BE2C (cell line): Measurements from ENCODE around the gene FAM72D.
"Not testable (repeated sequence)": the region's sequence is repeated elsewhere in the genome, so short reads cannot be mapped to it uniquely, and the experiment has no call there.

ENCODE experiments used
- DNase-seq: peaks from one replicate; pipeline ENCODE4 v3.0.0-alpha.2; 2020
- H3K27me3 ChIP-seq: fragments of 250-450 bp; sonication (Bioruptor Pico); 2 replicates; pipeline ENCODE4 v1.5.1; 2020; ENCODE audit warnings: mild to moderate bottlenecking
- H3K36me3 ChIP-seq: fragments of 250-450 bp; sonication (Bioruptor Pico); 2 replicates; pipeline ENCODE4 v1.5.1; 2020; ENCODE audit warnings: mild to moderate bottlenecking
- H3K4me1 ChIP-seq: fragments of 250-450 bp; sonication (Bioruptor Pico); 2 replicates; pipeline ENCODE4 v1.5.1; 2020
- H3K4me3 ChIP-seq: 2 replicates; pipeline ENCODE4 v1.5.1; 2011; ENCODE audit warnings: low read depth, low read length
- H3K9me3 ChIP-seq: fragments of 250-450 bp; sonication (Bioruptor Pico); 2 replicates; pipeline ENCODE4 v1.5.1; 2020

The FAM72D gene

GRCh38 chr1:145161046-145161752 is 65.4 kb downstream of the FAM72D start:
- not testable (repeated sequence) for H3K4me1 ChIP-seq, DNase-seq

More at GRCh38 chr1:145161046-145161752, 65.4 kb downstream of the FAM72D start:
- H3K4me3 ChIP-seq, H3K36me3 ChIP-seq, H3K9me3 ChIP-seq, H3K27me3 ChIP-seq: not testable (repeated sequence)
